HEK293T (cell line): ENCODE measurements around the gene MRPL38.
A peak's percentile ranks its signal among the peaks of the same experiment; 100 is the strongest.

Experiments used
- CTCF ChIA-PET: fragments of 350-600 bp; formaldehyde crosslinking; extraction: SDS; loops from one replicate; lab custom pipeline; 2021; ENCODE audit warnings: antibody characterized with exemption, inconsistent platforms; lab: Yijun Ruan, JAX
- POLR2A ChIA-PET: fragments of 350-600 bp; formaldehyde crosslinking; extraction: SDS; loops from one replicate; lab custom pipeline; 2020; ENCODE audit warnings: antibody characterized with exemption, inconsistent platforms; lab: Yijun Ruan, JAX
- DNase-seq: peaks from one replicate; pipeline ENCODE4 v3.0.0; 2012; ENCODE audit warnings: mixed read lengths; ENCODE audit errors: extremely low spot score
- ARNT ChIP-seq: fragments of 450-650 bp; IDR thresholded peaks from 2 replicates; pipeline ENCODE4 v1.6.1; 2017; ENCODE audit warnings: mild to moderate bottlenecking
- BHLHE40 ChIP-seq: fragments of 450-650 bp; IDR thresholded peaks from 2 replicates; pipeline ENCODE4 v1.6.1; 2016; ENCODE audit warnings: mild to moderate bottlenecking, moderate library complexity, borderline replicate concordance
- CTBP1 ChIP-seq: fragments of 450-650 bp; IDR thresholded peaks from 2 replicates; pipeline ENCODE4 v1.6.1; 2016; ENCODE audit warnings: borderline replicate concordance
- ELF4 ChIP-seq: fragments of 450-650 bp; IDR thresholded peaks from 2 replicates; pipeline ENCODE4 v1.6.1; 2017; ENCODE audit warnings: antibody characterized with exemption
- FOXA1 ChIP-seq: fragments of 450-650 bp; IDR thresholded peaks from 2 replicates; pipeline ENCODE4 v1.6.1; 2016; ENCODE audit warnings: mild to moderate bottlenecking
- FOXK2 ChIP-seq: fragments of 450-650 bp; IDR thresholded peaks from 2 replicates; pipeline ENCODE4 v1.6.1; 2016; ENCODE audit warnings: mild to moderate bottlenecking
- FOXM1 ChIP-seq: fragments of 450-650 bp; IDR thresholded peaks from 2 replicates; pipeline ENCODE4 v1.6.1; 2017; ENCODE audit warnings: mild to moderate bottlenecking, borderline replicate concordance
- HDGF ChIP-seq: fragments of 450-650 bp; IDR thresholded peaks from 2 replicates; pipeline ENCODE4 v1.6.1; 2017; ENCODE audit warnings: antibody characterized with exemption, borderline replicate concordance
- L3MBTL2 ChIP-seq: fragments of 450-650 bp; conservative IDR thresholded peaks from 2 replicates; pipeline ENCODE4 v1.6.1; 2016; ENCODE audit warnings: mild to moderate bottlenecking
- LEF1 ChIP-seq: fragments of 450-650 bp; IDR thresholded peaks from 2 replicates; pipeline ENCODE4 v1.6.1; 2017; ENCODE audit warnings: mild to moderate bottlenecking, borderline replicate concordance
- NFRKB ChIP-seq: fragments of 450-650 bp; IDR thresholded peaks from 2 replicates; pipeline ENCODE4 v1.6.1; 2016; ENCODE audit warnings: mild to moderate bottlenecking, moderate library complexity
- SP1 ChIP-seq: fragments of 450-650 bp; IDR thresholded peaks from 2 replicates; pipeline ENCODE4 v1.6.1; 2017
- SUZ12 ChIP-seq: fragments of 450-650 bp; IDR thresholded peaks from 2 replicates; pipeline ENCODE4 v1.6.1; 2016; ENCODE audit warnings: mild to moderate bottlenecking
- TARDBP ChIP-seq: fragments of 450-650 bp; IDR thresholded peaks from 2 replicates; pipeline ENCODE4 v1.6.1; 2016
- ZNF384 ChIP-seq: fragments of 450-650 bp; IDR thresholded peaks from 2 replicates; pipeline ENCODE4 v1.6.1; 2016
- TF ChIP-seq, protein P1 (sequence below): fragments of 450-650 bp; IDR thresholded peaks from 2 replicates; pipeline ENCODE4 v1.6.1; 2016

The MRPL38 gene

DNA sequence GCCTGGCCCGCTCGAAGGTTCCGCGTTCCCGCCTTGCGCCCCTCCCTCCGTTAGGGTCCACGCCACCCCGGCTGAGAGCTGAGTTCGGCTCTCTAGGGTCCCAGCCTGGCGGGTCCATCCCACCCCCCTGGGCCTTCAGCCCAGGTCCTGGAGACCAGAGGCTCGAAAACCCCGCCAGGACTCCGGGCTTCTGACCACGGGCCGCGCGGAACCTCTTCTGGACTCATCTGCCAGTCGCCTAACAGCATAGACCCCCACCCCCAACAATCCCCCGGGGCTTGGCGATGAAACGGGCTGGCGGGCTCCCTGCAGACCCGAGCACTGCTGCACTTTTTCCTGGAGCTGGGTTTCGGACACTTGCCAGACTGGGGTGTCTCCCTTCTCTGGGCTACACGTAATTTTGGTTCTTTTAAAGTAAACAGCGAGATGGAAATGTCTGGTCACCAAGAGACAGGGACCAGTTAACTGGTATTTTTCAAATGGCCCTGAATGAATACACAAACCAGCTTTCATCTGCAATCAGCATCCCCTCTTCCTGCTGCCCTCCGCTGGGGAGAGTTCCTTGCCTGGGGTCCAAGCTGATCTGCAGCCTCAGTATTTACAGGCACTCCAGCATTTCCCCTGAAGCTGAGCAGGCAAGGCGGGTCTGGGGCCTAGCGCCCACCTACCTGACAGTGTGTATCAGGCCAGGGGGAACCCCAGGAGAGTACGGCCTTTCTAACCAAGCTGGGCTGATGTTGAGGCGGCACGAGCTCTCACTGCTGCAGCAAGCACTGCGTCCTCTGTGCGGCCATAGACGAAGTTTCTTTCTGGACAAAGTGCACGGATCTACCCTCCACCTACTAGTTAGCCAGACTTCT lies 7.3 kb downstream of the MRPL38 start:
- POLR2A ChIA-PET, result interaction anchor here (0.7 to 2.8 kb wide), 16 partner anchors 8 to 668 kb away, joined by 3 to 24 read pairs (median 4); partner anchors contain the start of genes FBF1, MRPL38, TRIM47 and WBP2
- CTCF ChIA-PET, result interaction anchor here (0.8 to 1.2 kb wide), 3 partner anchors 8 to 41 kb away, joined by 3 to 4 read pairs (median 3); partner anchors contain the start of gene MRPL38
- DNase-seq, result no peak
- TF ChIP-seq NFRKB, result no peak
- TF ChIP-seq FOXK2, result no peak
- TF ChIP-seq LEF1, result no peak
- TF ChIP-seq FOXA1, result no peak
- TF ChIP-seq ZNF384, result no peak
- TF ChIP-seq, protein P1, sequence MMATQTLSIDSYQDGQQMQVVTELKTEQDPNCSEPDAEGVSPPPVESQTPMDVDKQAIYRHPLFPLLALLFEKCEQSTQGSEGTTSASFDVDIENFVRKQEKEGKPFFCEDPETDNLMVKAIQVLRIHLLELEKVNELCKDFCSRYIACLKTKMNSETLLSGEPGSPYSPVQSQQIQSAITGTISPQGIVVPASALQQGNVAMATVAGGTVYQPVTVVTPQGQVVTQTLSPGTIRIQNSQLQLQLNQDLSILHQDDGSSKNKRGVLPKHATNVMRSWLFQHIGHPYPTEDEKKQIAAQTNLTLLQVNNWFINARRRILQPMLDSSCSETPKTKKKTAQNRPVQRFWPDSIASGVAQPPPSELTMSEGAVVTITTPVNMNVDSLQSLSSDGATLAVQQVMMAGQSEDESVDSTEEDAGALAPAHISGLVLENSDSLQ, result no peak
- TF ChIP-seq FOXM1, result no peak
- no peak for TF ChIP-seq HDGF
- no peak for TF ChIP-seq ARNT
- no peak for TF ChIP-seq TARDBP
- no peak for TF ChIP-seq BHLHE40
- no peak for TF ChIP-seq SUZ12

DNA sequence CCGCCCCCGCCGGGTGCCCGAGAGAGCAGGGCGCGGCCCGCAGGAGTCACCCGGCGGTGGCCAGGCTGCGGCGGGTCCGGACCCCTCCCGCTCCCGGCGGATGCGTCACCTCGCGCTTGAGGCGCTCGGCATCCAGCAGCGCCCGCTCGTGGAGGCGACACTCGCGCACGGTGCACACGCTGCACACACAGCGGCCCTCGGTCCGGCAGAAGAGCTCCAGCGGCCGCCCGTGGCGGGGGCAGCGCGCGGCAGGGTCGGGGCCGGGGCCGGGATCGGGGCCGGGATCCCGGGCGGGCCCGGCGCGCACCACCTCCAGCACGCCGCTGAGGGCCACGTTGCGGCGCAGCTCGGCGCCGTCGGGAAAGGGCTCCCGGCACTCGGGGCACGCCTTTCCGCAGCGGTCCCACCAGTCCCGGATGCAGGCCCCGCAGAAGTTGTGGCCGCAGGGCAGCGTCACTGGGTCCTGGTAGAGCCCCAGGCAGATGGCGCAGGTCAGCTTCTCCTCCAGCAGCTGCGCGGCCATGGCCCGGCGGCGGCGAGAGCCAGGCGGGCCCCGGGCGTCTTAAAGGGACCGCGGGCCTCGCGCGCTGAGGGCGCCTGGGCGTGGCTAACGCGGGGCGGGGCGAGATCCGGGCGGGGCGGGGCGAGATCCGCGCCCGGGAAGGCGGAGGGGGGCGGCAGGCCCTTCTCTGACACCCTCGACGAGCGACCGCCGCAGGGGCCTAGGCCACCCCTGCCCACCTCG lies 8.1 kb downstream of the MRPL38 start, which contains the start of gene TRIM65:
Gene TRIM65 (minus strand): TSS at position 537 of the 745 bp plus-strand sequence. CDS start 14 bp downstream, at position 523.
- ChIA-PET POLR2A (interaction anchor here (0.6 to 2.8 kb wide), 20 partner anchors 8 to 798 kb away, joined by 3 to 24 read pairs (median 4); partner anchors contain the start of genes FBF1, MRPL38, TRIM47 and WBP2), CTCF (interaction anchor here (0.5 to 1.9 kb wide), 7 partner anchors 9 to 285 kb away, joined by 3 to 13 read pairs (median 3); partner anchors contain the start of gene MRPL38)
- peak; percentile 88 for DNase-seq
- TF ChIP-seq NFRKB (no peak), ARNT (no peak), L3MBTL2 (no peak), ZNF384 (no peak), FOXA1 (no peak), FOXM1 (no peak), FOXK2 (no peak), LEF1 (peak; percentile 36; the same call in 1 of the 2 replicates), SUZ12 (no peak), SP1 (no peak), BHLHE40 (no peak), CTBP1 (no peak), ELF4 (peak; percentile 27; the same call in 1 of the 2 replicates), HDGF (no peak), TARDBP (no peak)
- TF ChIP-seq, protein P1, result no peak

DNA sequence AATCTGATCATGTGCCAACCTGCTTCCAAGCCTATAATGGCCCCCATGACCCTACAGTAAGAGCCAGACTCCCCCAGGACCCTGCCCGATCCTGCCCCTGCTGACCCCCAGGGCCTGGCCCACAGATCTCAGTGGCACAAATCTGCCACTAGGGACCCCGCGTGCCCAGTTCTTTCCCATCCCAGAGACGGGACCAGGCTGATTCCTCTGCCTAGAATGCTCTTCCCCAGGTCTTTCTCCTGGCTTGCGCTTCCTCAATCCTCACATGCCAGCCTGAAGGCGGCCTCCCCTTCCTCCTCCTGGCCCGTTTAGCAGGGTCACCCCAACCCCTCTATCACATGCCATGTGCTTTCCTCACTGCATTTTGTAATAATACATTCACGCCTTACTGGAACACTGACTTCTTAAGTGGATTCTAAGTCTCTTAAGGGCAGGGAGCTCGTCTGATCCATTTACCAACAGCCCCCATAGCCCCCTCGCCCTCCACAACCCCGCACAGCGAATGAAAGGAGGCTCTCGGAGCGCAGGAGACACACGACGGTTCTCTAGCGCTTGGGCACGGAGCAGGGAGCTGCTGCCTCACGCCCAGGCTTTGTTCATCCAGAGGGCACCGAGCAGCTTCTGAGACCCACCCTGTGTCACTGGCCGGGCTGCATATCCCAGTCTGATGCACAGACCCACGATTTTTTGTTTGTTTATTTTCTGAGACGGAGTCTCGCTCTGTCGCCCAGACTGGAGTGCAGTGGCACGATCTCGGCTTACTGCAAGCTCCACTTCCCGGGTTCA lies 9.1 kb downstream of the MRPL38 start:
- peak; percentile 51 for DNase-seq
- no peak for TF ChIP-seq BHLHE40
- TF ChIP-seq FOXM1, result no peak
- no peak for TF ChIP-seq ZNF384
- TF ChIP-seq FOXA1, result no peak
- TF ChIP-seq, protein P1, result no peak
- TF ChIP-seq FOXK2, result no peak
- no peak for TF ChIP-seq NFRKB
- TF ChIP-seq SUZ12, result no peak
- no peak for TF ChIP-seq CTBP1
- TF ChIP-seq LEF1, result no peak
- no peak for TF ChIP-seq L3MBTL2
- TF ChIP-seq ARNT, result no peak
- no peak for TF ChIP-seq SP1
- no peak for TF ChIP-seq ELF4
- no peak for TF ChIP-seq HDGF
- no peak for TF ChIP-seq TARDBP
- CTCF ChIA-PET, result interaction anchor here (0.6 to 2.2 kb wide), 6 partner anchors 12 to 286 kb away, joined by 3 to 13 read pairs (median 4); no protein-coding TSS in a partner anchor
- POLR2A ChIA-PET, result interaction anchor here (0.6 to 2.8 kb wide), 11 partner anchors 9 to 797 kb away, joined by 3 to 24 read pairs (median 8); partner anchors contain the start of genes MRPL38, TRIM47 and WBP2

DNA sequence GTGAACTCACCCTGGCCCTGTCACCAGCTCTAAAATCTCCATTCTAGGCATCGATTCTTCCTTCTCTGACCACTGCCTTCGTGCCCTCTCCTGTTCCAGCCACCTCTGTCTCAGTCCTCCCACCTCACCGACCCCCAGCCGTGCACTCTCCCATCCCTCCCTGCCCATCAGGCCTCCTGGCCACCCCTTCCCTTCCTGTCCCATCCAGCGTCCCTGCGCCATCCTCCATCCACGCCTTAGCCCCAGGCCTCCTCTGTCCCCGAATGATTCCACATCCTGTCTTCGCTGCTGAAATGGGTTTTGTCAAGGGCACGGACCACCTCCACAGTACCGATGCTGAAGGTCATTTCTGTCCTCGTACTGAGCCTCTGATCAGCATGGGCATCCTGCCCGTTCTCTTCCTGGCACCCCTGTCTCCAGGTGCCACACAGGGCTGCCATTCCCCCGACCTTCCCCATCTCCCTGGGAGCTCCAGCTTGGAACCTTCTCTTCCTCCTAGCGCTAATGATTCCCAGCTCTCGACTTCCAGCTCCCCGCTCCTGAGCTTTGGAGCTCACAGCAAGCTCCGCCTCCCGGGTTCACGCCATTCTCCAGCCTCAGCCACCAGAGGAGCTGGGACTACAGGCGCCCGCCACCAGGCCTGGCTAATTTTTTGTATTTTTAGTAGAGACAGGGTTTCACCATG lies 10.5 kb downstream of the MRPL38 start:
- CTCF ChIA-PET, result interaction anchor here (0.8 to 2.2 kb wide), 2 partner anchors 15 to 17 kb away, joined by 3 to 7 read pairs; no protein-coding TSS in a partner anchor
- POLR2A ChIA-PET, result interaction anchor here (1.0 to 1.7 kb wide), 4 partner anchors 10 to 114 kb away, joined by 4 to 5 read pairs (median 5); partner anchors contain the start of genes MRPL38 and WBP2

More for the DNA sequence above, 10.5 kb downstream of the MRPL38 start:
- TF ChIP-seq FOXK2, result no peak
- no peak for TF ChIP-seq HDGF
- TF ChIP-seq ZNF384, result no peak
- no peak for TF ChIP-seq SP1
- TF ChIP-seq LEF1, result no peak
- TF ChIP-seq ELF4, result no peak
- TF ChIP-seq L3MBTL2, result no peak
- TF ChIP-seq FOXA1, result no peak
- TF ChIP-seq NFRKB, result no peak
- DNase-seq, result no peak
